Measurements from ENCODE around the gene PPP1R17.

The PPP1R17 gene

DNA sequence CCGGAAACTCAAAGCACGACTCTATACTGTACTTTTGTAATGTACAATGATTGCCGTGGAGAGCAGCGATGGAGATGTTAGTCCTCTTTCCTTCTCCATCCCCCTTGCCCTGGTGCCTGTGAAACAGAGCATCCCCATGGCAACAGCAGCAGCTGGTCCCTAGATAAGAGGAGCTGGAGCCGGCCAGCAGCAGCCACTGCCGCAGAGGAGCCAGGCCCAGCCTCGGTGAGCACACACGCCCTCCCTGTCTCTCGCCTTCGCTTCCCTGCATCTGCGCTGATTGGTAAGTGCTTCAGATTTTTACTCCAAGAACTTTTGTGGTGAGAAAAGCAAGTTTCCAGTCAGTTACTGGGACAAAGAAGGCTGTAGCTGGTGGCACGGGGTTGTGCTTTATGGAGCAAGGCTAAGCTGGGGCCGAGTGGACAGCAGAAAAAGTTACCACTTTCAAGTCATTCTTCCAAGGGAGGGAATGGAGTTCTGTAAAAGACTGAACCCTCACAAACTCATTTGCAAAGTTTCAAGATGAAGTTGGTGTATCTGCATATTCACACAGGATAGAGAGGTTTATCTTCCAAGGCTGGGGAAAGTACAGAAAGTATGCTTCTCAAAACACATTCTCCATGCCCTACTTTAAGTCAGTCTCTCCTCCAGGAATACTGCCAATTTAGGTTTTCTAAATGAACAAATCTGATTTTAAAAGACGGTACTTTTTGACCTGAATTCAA is at the start of gene PPP1R17:
PPP1R17 (plus strand) TSS at position 192 of the 725 bp plus-strand sequence. CDS start 5,227 bp downstream, outside the sequence.
- no peak for DNase-seq (ENCODE audit: low read depth, low spot score)

DNA sequence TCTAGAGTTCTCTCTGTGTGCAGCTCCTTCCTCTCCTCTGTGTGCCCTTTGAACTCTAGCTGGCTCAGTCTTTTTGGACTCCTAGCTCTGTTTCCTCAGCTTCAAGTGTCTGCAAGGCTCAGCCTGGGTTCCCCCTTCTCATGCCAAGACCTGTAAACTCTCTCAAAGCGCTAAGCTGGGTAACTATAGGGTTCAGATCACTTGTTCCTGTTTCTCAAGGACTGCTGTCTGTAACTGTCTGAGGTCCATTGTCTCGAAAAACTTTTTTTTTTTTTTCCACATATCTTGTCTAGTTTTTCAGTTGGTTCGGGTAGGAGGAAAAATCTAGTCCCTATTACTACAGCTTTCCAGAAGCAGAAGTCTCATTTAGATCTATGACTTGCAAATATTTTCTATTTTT is 46.6 kb upstream of the PPP1R17 start:
- no peak for DNase-seq (ENCODE audit: low read depth, low spot score)

DNA sequence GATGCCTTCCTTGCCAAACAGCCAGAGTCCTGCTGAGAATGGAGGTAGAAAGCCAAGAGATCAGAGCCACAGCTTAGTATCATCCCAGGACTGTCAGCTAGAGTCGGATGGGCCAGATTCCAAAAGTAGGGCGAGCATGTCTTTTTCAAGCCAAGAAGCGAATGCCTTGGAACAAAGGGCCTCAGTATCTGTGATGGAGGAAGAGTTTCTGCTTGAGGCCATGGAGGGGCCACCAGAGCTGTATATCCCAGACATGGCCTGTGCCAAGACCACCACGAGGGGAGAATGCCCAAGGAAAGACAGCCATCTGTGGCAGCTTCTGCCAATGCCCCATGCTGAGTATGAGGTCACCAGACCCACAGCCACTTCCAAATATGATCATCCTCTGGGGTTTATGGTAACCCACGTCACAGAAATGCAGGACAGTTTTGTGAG is 44.3 kb upstream of the PPP1R17 start:
- no peak for DNase-seq (ENCODE audit: low read depth, low spot score)

GRCh38 chr7:31646942-31647341 is 40.1 kb upstream of the PPP1R17 start:
- no peak for DNase-seq (ENCODE audit: low read depth, low spot score)

DNA sequence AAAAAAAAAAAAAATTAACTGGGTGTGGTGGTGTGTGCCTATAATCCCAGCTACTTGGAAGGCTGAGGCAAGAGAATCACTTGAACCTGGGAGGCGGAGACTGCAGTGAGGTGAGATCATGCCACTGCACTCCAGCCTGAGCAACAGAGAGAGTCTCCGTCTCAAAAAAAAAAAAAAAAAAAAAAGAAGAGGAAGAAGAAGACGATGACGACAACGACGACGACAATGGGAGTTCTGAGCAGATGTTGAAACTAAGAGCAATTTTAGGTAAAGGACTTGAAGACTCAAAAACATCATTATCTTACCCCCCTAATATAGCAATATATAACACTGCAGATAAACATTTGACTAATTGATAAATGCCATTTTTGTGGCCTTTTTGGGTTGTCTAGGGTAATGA is 39.5 kb upstream of the PPP1R17 start:
- DNase-seq (ENCODE audit: low read depth, low spot score), result no peak

DNA sequence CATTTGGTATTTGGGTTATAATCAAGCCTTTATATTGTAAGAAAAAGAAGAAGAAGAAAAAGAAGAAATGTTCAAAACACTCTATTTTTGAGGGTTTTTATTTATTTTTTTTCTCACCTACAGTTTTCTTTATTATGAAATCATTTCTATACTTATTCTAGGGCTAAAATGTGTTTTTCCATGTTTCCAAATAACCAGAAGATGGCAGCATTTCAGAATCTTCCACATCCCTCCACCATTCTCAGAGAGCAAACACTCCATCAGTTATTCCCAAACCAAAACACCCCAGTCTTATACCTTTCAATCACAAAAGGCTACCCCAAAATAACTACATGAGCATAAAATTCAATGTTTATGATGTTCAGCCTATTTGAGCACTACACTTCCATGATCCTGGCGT is 38.7 kb upstream of the PPP1R17 start:
- DNase-seq (ENCODE audit: low read depth, low spot score), result no peak

DNA sequence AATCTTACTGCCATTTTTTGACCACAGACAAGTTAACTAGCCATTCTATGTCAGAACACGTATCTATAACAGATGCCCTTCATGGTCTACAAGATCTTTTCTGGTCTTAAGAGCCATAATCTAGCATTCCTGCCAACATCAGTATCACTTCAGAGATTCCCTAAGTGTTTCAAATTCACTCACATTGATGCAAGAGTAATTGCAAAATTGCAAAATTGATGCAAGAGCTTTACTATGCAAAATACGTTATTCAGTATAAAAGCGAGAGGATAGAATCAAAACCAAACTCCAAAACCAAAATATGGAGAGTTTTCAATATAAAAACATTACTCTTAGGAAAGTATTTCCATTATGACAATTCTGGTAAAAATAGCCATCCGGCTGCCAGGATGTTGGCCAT is 38.1 kb upstream of the PPP1R17 start:
- DNase-seq (ENCODE audit: low read depth, low spot score), result no peak

DNA sequence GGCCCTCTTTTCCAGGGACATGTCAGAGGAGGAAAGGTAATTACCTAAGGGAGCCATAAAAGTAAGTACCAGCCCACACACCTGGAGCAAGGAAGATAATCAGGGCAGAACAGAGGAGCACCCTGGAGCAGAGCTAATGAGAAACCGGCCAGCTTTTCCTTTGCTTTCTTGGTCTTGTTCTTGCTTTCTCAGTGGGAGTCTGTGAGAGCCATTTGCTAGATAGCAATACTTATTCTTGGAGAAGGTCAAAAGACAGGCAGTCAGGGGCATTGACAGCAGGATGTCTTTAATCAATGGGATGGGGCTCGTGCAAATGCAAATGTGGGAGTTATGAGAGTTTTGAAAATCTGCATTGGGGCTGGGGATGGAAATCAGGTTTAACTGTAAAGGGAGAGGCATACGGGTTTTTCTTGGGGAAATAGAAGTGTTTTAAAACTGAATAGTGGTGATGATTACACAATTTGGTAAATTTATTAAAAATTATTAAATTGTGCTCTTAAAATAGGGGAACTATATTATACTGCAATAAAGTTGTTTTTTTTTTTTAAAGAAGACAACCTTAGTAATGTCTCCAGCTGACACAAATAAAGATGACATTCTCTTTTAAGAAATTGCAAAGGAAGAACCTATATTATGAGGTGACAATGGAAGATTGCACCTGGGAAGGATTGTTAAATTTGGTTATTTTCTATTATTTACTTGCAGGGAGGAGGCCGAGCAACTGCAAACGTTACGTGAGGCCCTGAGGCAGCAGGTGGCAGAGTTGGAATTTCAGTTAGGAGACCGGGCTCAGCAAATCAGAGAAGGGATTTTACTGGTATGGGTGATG is 35.6 kb upstream of the PPP1R17 start:
- no peak for DNase-seq (ENCODE audit: low read depth, low spot score)

DNA sequence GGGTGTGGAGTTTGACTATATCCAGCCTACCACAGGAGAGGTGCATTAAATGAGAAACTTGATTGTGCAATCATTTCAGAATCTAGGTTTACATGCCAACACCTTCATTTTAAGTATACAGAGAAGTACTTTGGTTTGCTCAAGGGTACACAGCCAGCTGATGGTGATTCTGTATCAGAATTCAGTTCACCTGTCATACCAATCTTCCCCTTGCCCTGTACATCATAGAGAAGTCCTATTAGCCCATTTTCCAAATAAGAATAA is 35.0 kb upstream of the PPP1R17 start:
- no peak for DNase-seq (ENCODE audit: low read depth, low spot score)

GRCh38 chr7:31663072-31663471 is 23.9 kb upstream of the PPP1R17 start:
- no peak for DNase-seq (ENCODE audit: low read depth, low spot score)

- no peak for DNase-seq (ENCODE audit: low read depth, low spot score)
Observed at GRCh38 chr7:31664890-31665289, 22.1 kb upstream of the PPP1R17 start.

DNA sequence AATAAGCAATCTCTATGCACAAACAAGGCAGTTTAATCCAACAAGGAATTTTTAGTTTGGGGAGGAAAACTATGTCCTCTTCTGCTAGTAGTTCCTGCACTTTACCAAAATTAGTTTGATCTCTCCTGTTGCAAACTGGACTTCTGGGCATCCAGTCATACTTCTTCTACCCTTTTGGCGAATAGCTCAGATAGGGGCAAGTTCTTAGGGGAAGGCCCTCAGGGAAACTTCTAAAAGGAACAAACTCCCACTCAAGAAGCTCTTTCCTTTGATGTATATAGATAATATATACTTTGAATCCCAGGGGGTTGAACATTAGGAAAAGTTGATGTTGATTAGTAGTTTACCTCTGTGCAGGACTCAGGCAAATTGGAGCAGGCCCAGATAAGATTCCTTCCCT is 21.5 kb upstream of the PPP1R17 start:
- no peak for DNase-seq (ENCODE audit: low read depth, low spot score)

- no peak for DNase-seq (ENCODE audit: low read depth, low spot score)
Observed at GRCh38 chr7:31669461-31669860, 17.6 kb upstream of the PPP1R17 start.

GRCh38 chr7:31679574-31680305 is 7.3 kb upstream of the PPP1R17 start:
- no peak for DNase-seq (ENCODE audit: low read depth, low spot score)

GRCh38 chr7:31683445-31684225 is 3.4 kb upstream of the PPP1R17 start:
- DNase-seq (ENCODE audit: low read depth, low spot score), result no peak

- DNase-seq (ENCODE audit: low read depth, low spot score), result no peak
Observed at GRCh38 chr7:31688372-31688771, 1.4 kb downstream of the PPP1R17 start.

GRCh38 chr7:31688996-31689395 is 2.0 kb downstream of the PPP1R17 start:
- no peak for DNase-seq (ENCODE audit: low read depth, low spot score)

DNA sequence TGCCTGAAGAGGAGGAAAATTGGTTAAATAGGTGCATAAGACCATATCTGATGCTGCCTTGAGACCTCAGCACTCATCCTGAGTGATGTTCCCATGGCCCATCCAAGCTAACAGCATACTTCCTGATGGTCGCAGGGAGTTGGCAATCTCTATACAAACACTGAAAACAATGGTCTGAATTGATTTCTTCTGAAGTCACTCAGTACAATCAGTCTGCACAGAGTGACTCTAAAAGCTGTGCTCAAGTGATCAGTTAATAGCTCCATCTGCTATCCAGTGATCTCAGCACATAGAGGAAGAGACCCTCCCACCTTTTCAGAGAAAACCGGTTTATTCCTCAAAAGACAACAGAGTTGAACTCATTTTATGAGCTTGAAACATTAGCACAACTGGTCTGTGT is 3.9 kb downstream of the PPP1R17 start:
- DNase-seq (ENCODE audit: low read depth, low spot score), result no peak

GRCh38 chr7:31692451-31692850 is 5.4 kb downstream of the PPP1R17 start:
- no peak for DNase-seq (ENCODE audit: low read depth, low spot score)

DNA sequence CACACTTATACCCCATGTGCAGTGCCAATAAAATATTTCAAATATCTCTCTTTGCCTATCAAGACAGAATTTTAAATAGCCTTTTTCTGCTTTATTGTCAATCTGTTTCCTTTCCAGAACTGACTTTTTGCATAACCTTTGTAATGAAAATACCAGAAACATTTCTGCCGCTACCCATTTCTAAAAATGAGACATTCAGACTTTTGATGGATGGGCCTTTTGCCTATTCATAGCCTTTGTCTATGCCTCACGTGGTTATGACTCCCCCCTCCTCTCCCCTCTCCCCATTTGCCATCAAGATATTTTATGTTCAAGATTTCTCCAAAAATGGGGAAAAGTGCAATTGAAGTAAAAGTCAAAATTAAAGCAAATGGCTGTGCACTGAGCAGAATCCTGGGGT is 5.9 kb downstream of the PPP1R17 start:
- DNase-seq (ENCODE audit: low read depth, low spot score), result no peak

DNA sequence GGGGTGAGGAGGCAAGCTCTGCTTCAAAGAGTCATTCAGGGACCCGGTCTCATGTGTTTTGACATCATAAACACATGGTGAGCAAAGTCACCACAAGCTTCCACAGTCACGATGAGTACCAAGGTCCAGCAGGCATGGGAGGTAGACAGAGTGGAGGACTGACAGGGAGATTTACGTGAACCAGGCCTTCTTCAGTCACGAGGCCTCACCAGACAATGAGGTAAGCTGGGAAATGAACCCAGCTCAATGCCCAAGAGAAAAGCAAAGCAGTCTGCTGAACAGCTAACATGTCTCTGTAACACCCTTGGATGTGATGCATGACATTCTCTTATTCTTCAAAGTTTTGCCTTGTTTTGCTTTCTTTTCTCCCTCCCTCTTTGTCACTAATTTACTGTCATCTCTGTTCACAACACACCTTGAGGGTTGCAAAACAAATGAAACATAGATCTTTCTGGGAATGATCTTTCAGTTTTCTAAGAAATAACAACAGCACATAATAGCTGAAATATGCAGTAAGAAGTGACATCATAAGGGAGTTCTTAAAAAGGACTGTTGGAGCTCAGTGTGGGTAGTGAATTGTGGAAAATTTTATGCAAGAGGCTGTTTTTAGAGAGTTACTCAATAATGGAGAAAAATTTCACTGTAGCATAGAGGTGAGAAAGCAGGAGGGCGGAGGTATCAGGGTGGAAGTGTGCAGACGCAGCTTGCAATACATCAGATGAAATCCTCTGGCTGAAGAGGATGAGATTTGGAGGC is 9.0 kb downstream of the PPP1R17 start:
- no peak for DNase-seq (ENCODE audit: low read depth, low spot score)

Data from activated naive CD8-positive, alpha-beta T cell treated with anti-CD3 and anti-CD28 coated beads, Interleukin-2, amount 50 U/mL, for 16 hours (primary cell).